HTERT RPE-1 (cell line): ENCODE measurements around the gene ADGB.

Experiments
- in situ Hi-C: fragments of 300-500 bp; cut with MboI; formaldehyde crosslinking; loops from 4 replicates; pipeline ENCODE4 v1.14.3; 2020; ENCODE audit warnings: low sequenced_read_pairs

The ADGB gene

DNA sequence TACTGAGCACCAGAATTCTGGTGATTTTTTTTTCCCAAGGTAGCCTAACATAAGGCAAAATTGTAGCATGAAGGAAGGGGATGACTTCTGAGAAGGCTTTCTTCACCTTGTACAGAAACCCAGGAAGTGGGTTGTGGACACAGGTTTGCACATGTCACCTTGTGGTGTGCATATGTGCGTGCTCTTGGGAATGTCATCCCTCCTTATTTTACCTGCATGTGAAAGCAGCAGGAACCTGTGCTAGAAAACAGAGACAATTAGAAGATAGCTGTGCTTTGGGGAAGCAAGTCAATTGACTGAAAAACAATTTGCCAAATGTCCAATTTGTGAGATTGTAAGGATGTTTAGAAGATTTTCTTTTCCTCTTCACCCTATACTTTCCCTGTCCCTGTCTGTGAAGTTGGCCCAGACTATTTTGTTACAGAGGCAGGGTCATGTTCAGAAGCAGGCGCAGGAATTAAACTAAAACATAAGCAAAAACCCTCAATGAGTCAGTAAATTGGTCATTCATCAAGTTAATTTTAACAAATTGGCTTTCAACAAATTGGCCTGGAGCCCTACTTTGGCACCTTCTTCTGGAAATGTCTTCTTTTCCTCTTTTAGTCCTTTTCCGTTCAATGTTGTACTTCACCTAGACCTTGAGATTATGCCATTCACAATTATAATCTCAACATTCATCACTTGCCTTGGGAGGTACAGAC is 261.2 kb downstream of the ADGB start:
- in situ Hi-C loops, result no loop called here

DNA sequence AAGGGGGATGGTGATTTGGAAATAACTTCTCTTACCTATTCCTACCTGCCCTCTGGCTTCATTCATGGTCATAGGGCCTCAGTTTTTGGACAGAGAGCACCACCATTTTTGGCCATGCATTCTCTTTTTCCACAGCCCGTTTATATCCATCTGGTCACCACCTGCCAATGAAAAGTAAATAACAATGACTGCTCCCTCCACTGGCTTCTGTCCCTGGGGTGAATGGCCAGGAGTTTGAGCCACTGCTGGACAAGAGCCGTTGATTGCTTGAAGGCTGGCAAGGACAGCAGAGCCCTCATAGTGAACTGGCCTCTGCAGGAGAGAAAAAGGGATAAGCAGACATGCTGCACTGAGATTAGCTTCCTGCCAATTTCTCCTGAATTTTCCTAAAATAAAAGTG is 261.8 kb downstream of the ADGB start:
- in situ Hi-C loops, result no loop called here

- in situ Hi-C loops, result no loop called here
These were observed 262.3 kb downstream of the ADGB start for GRCh38 chr6:146861029-146861563.

GRCh38 chr6:146861716-146862115 is 262.9 kb downstream of the ADGB start:
- in situ Hi-C loops, result no loop called here

DNA sequence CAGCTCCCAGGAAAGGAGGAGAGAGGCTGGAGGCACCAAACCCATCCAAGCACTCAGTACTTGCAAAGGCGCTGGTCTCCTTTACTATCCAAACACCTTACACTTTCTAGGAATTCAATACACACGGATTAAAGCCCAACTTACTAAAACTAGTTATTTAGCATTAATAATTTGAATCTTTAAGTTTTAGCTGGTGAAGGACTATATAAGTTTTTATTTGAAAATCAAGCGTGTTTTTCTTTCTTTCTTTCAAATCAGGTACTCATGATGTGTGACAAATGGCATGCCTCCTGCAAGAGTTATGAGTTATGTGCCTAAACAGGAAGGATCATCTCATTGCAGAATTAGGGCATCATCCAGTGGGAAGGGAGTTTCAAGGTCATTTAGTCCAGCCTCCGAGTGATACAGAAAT is 263.7 kb downstream of the ADGB start:
- in situ Hi-C loops, result no loop called here

DNA sequence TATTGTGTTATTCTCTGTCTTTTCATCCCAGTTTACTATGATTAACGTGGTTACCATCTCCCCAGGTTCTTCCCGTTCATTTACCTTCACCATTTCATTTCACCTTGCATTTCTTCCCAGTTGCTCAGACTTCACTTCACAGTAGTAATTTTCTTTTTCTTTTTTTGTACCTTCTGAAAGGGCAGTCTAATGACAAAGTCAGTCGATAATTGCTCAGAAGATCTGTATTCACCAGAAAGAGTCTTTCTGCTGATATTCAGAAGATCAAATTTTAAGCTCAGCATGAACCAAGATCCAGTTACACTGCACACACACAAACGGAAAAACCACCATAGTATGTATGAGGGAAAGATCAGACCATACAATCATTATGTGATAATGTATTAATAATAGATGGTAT is 265.5 kb downstream of the ADGB start:
- in situ Hi-C loops, result no loop called here

- in situ Hi-C loops, result no loop called here
These were observed 266.1 kb downstream of the ADGB start for GRCh38 chr6:146864885-146865284.
